NCI-H2171 (cell line): ENCODE measurements around the gene PPP1R12B.
A peak's percentile ranks its signal among the peaks of the same experiment; 100 is the strongest.
"Not testable (repeated sequence)": the region's sequence is repeated elsewhere in the genome, so short reads cannot be mapped to it uniquely, and the experiment has no call there.

Experiments
- DNase-seq: peaks from one replicate; lab custom pipeline; 2025; lab: John Stamatoyannopoulos, UW

Gene PPP1R12B

DNA sequence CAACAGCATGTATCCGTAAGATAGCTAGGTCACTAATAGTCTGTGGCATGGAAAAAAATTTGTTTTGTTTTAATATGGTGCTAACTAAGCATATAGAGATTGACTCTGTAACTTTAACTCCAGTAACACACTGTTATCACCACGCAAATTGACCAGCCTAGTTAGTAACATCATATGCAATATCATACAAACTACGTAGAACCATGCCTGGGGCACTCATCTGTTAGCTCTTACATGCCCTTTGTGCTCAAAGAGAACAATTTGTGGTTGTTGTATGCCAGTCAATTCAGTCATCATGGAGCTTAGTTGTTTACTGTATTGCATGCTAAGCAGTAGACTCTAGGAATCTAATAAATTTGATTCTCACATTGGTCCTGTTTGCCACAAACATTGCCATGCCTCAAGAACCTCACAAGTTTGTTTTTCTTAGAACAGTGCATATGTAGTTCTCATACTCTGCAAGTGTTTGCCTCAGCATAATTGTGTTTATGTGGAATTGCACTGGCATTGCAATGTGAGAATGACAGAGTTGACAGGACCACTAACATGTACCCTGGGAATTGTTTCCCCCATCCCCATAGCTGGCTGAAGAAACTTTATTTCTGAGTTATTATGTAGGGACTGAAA, 179.7 kb downstream of the PPP1R12B start:
- DNase-seq = not testable (repeated sequence)

DNA sequence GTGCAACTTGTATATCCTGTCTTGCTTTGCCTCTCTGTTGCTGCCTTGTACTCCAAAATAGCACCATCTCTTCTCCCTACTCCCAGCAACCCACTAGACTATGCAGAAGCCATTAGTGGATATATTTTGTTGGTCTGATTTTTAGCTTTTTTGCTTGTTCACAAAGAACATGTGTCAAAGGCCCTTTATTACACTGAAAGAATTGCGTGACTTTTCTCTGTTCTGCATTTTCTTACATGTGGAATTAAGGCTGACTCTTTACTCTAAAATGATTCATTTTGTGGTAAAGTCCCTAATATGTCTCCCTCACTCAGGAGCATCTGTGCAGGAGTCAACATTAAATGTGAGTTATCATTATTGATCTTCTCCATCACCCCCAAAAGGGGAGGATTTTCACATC, 182.2 kb downstream of the PPP1R12B start:
- not testable (repeated sequence) for DNase-seq

DNA sequence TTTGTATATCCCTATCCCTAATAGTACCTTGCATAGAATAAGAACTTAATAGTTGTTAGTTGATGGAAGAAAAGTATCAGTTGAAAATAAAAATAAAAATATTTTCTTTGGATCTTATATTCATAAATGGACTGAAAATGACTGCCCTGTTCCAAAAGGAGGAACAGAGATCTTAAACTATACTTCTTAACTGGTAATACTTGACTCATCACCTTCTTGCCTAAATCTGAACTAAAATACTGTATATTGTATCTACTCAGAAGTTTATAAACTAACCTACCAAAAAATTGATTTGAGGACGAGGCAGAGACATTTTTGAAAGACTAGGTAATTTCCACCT, 182.9 kb downstream of the PPP1R12B start:
- DNase-seq = no peak

GRCh38 chr1:202531812-202532616, 183.5 kb downstream of the PPP1R12B start:
- DNase-seq = not testable (repeated sequence)

GRCh38 chr1:202539166-202539574, 190.7 kb downstream of the PPP1R12B start:
- not testable (repeated sequence) for DNase-seq

DNA sequence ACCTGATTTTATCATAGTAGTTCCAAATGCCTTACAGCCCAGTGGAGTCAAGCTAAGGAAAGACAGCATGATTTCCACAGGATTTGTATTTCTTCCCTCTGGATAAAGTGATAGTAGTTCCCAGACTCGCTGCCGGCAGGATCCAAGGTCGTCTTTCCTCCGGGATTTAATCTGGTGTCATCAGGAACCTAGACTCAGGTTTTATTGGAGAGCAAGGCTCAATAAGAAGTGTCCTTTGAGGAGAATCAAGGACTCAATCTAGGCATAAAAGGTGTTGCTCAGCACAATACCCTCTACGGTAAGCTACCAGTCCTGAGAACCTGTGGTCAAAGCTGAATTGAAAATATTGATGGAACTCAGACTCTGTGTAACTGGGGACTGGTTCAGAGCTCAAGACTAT, 191.1 kb downstream of the PPP1R12B start:
- DNase-seq = not testable (repeated sequence)

DNA sequence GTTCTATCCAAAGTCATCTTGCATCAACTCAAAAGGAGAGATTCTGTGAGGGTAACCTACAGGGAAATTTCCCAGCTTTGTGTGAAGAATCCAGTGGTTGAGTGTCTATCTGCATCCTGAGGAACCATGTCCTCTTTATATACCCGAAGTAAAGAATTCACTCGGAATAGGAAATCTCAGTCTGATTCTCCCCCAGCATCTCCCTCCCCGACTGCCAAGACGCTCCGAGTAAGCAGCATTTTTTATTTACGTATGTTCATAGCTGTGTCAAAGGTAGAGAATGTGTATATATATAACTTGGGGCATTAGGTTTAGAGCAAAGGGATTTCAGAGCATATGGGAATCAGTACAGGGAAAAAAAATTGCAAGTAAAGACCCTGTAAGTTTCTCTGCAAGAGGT, 191.5 kb downstream of the PPP1R12B start:
- DNase-seq = no peak

DNA sequence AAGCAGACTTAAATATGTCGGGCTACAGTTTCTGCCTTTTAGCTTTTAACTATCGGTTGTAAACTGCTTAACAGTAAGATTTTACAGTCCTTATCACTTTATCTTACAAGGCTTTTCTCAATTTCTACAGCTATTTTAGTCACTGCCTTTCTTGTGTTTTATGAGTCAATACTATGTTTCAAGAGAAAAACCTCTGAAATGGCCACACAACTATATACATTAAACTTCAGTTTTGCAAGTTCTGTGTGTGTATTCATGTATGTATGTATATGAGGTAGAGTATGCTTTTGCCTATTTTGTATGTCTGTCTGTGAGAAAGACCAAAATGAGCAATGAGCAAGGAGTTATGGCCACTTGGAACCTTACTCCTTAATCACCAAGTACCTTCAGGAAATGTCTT, 191.9 kb downstream of the PPP1R12B start:
- DNase-seq = no peak

- not testable (repeated sequence) for DNase-seq
These were observed 192.4 kb downstream of the PPP1R12B start for GRCh38 chr1:202540858-202541257.

DNA sequence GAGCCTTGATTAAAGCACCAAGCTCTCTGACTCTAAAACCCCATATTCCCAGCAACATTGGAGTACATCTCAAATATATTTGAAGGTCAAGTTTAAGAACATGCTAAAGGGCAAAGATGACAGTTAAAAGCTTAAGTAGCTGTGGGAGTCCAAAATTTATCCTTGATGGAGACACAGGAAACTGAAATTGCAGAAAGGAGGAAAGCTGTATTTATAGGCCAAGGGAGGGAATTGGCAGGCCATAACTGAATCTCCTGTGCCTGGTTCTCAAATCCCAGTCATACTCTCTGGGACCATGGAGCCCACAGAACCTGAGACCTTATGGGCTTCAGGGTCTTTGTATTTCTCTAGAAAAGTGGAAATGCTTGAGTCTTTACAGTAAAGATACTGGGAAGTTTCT, 193.9 kb downstream of the PPP1R12B start:
- not testable (repeated sequence) for DNase-seq

GRCh38 chr1:202543537-202543936, 195.0 kb downstream of the PPP1R12B start:
- DNase-seq = not testable (repeated sequence)

GRCh38 chr1:202544766-202545449, 196.4 kb downstream of the PPP1R12B start:
- peak; percentile 50 for DNase-seq

GRCh38 chr1:202545647-202546303, 197.3 kb downstream of the PPP1R12B start:
- DNase-seq = not testable (repeated sequence)

- not testable (repeated sequence) for DNase-seq
These were observed 197.9 kb downstream of the PPP1R12B start for GRCh38 chr1:202546377-202546776.

GRCh38 chr1:202546796-202547195, 198.3 kb downstream of the PPP1R12B start:
- DNase-seq = not testable (repeated sequence)

DNA sequence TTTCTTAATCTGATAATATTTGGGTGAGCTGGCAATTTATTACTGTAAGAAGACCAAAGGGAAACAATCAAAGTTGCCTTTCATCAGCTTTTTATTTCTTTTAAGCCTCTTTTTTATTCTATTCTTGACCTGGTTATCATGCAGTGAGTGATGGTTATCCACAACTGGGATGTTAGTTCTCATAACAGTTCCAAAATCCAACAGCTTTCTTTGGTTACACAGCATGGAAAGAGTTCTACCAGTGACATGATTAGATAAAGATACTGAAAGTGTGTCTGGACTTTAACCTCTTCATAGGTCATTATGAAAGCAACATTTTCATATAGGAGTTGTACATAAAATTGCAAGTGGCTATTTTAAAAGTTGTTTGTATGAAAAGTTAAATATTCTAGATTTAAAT, 198.7 kb downstream of the PPP1R12B start:
- DNase-seq = no peak

DNA sequence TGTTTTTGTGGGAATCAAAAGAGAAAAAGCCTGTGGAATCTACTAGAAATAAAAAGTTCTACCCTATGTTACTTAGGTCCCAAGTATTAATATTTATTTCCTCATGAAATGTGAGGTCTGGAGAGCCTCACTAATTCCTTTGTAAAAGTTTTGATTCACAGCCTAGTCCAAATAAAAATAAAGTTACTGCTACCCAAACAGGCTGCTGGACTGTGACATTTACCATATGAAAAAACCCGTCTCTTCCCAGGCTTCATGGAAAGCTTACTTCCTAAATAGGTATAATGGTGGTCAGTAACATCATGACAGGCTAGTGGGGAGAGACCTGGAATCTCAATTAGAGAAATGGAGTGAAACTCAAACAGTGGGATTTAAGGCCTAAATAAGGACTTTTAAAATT, 201.6 kb downstream of the PPP1R12B start:
- not testable (repeated sequence) for DNase-seq

GRCh38 chr1:202551683-202552082, 203.2 kb downstream of the PPP1R12B start:
- peak; percentile 79 for DNase-seq

GRCh38 chr1:202552615-202553014, 204.1 kb downstream of the PPP1R12B start:
- DNase-seq = not testable (repeated sequence)

DNA sequence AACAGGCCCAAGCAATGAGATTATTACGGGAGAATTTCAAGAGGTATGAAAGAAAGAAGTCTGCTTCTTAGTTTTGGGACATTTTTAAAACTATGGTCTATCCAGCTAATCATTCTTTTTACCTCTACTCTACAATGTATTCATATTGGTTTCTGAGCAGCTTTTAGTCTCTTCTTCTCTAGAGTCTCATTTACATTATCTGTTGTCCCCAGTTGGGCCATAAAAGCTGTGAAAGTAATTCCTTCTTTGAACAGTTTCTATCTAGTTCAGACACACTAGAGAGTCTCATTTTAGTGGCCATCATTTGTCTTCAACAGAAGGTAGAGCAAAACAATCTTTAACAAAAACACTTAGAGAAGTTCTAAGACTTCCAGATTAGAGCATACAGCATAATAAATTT, 204.6 kb downstream of the PPP1R12B start:
- DNase-seq = not testable (repeated sequence)

GRCh38 chr1:202553560-202554038, 205.1 kb downstream of the PPP1R12B start:
- no peak for DNase-seq

GRCh38 chr1:202554619-202555018, 206.1 kb downstream of the PPP1R12B start:
- DNase-seq = not testable (repeated sequence)
